Heart right ventricle (tissue), 16 donors: ENCODE data around the gene FCN1. TPM values are rescaled to one million over a fixed set of nuclear protein-coding genes. Genes with fewer than 3 reads are reported as not detected.

Experiments used
- ATAC-seq, 8 donors: fragments of 200-7000 bp; cut with Tn5 transposase; one replicate each; pipeline ENCODE4 v1.9.1; 2020; ENCODE audit warnings: mild to moderate bottlenecking in 8 of 8, moderate library complexity in 8 of 8, moderate number of reproducible peaks in 1 of 8
- DNase-seq, 2 donors: peaks; one replicate each; pipeline ENCODE4 v3.0.0-alpha.2; 2020
- H3K27ac ChIP-seq, 10 donors: fragments of 200-600 bp; sonication (generic) in 2 of 10; one replicate each; pipeline versions ENCODE4 v1.5.0 to v1.8.0; 2020 to 2022; ENCODE audit warnings: mild to moderate bottlenecking in 3 of 10
- H3K27me3 ChIP-seq, 7 donors: fragments of 200-600 bp; one replicate each; pipeline ENCODE4 v1.8.0; 2021 to 2022; ENCODE audit warnings: mild to moderate bottlenecking in 2 of 7
- H3K36me3 ChIP-seq, 9 donors: fragments of 200-600 bp; sonication (generic) in 1 of 9; one replicate each; pipeline versions ENCODE4 v1.5.0 to v1.8.0; 2020 to 2022; ENCODE audit warnings: mild to moderate bottlenecking in 2 of 9
- H3K4me1 ChIP-seq, 9 donors: fragments of 200-600 bp; sonication (generic) in 1 of 9; one replicate each; pipeline versions ENCODE4 v1.5.0 to v1.8.0; 2020 to 2022; ENCODE audit warnings: mild to moderate bottlenecking in 4 of 9
- H3K4me3 ChIP-seq, 10 donors: fragments of 200-600 bp; sonication (generic) in 2 of 10; one replicate each; pipeline versions ENCODE4 v1.5.0 to v1.8.0; 2020 to 2022; ENCODE audit warnings: mild to moderate bottlenecking in 7 of 10, moderate library complexity in 2 of 10
- H3K9me3 ChIP-seq, 11 donors: fragments of 200-600 bp in 10 of 11; sonication (generic) in 2 of 11; one replicate each; pipeline versions ENCODE4 v1.5.0 to v1.8.0; 2013 to 2022; ENCODE audit warnings: mild to moderate bottlenecking in 2 of 11, control low read depth in 1 of 11, moderate library complexity in 1 of 11
- CTCF ChIP-seq, 9 donors: fragments of 200-600 bp; sonication (generic) in 2 of 9; IDR thresholded peaks; one replicate each; pipeline versions ENCODE4 v1.5.0 to v1.8.0; 2021 to 2022; ENCODE audit warnings: antibody characterized with exemption in 9 of 9, mild to moderate bottlenecking in 5 of 9, moderate library complexity in 1 of 9
- WGBS, 2 donors: extraction: QIAGEN DNeasy Blood & Tissue Kit; methylation state at CpG; one replicate each; pipeline ENCODE4 v1.1.7; 2013; ENCODE audit warnings: inconsistent platforms in 1 of 2; 5-methylcytosine and 5-hydroxymethylcytosine counted together
- intact Hi-C, 10 donors: fragments of 100-400 bp; cut with DNase I; formaldehyde crosslinking; loops; one replicate each; pipeline versions ENCODE4 v1.11.1 to v1.14.2; 2022
- long read RNA-seq, 3 donors: library from polyadenylated mRNA; unstranded; transcript quantifications; one replicate each; pipeline ENCODE4 v2.0.0, GENCODE V29; 2020 to 2021
- polyA plus RNA-seq, 2 donors: library from polyadenylated mRNA; stranded (reverse); fragments of 200-250 nt; gene quantifications; one replicate each; pipeline ENCODE4 v1.2.3, GENCODE V29; 2013
- total RNA-seq, 10 donors: library from RNA; stranded (reverse); fragmentation: NEBNext Ultra II Directional in 3 of 10; extraction: Animal tissue kit (Norgen Biotek cat#: 25700) in 3 of 10; gene quantifications; one replicate each; pipeline versions ENCODE4 v1.2.1 to v1.2.4, GENCODE V29; 2021 to 2023
- donor health status: Arrhythmogenic right ventricular cardiomyopathy.
- donor health status: ischemic (EF 13 %, LVEDD 7.1; RV severe dilation, severe dysfunction).
- donor health status: healthy with polysubstance abuse.
- donor health status: DM: no; HTN: yes; CAD: no.
- donor health status: DM: no; HTN: no; CAD: no.
- donor health status: ischemic (EF 25% LVEDD 6.9; RV normal size, moderate dysfunction).
- donor health status: ischemic (EF 25% LVEDD 5.7; RV mildly dilated, moderate dysfunction).
- donor health status: healthy.
- donor health status: DM: yes; HTN: yes; CAD: no.
- donor health status: Ischemic cardiomyopathy.
- donor health status: ischemic (EF 35%, LVEDD 5.7; RV mildly dilated, moderate dysfunction).
- donor health status: nonischemic (EF 11% LVEDD 7.7; RV severe dilation, severe dysfunction).
- donor health status: DM: yes; HTN: yes; CAD: no.
- donor health status: PGD.
- donor health status: ischemic (EF 29% LVEDD 5.4; RV normal size, mild dysfunction).
- donor health status: nonischemic (EF 23%, LVEDD 6.1; RV moderate dilation, normal function).

The FCN1 gene
- 10 to 100 TPM in 1 of 10 donors, 1 to 10 TPM in 8, under 1 TPM in 1; 0.97 to 64.7 (median 2.8) TPM for total RNA-seq
- polyA plus RNA-seq = 1 to 10 TPM; 1.5 to 2.1 TPM
- long read RNA-seq, donor 1, partial matches to known transcripts = 0 of 3 reads
- long read RNA-seq, donor 1, other reads (novel, unspliced or antisense) = 1 of 3 reads
- long read RNA-seq, donor 2, partial matches to known transcripts = 0 of 2 reads
- long read RNA-seq, donor 2, other reads (novel, unspliced or antisense) = 1 of 2 reads
- long read RNA-seq, donor 3, partial matches to known transcripts = 1 of 2 reads
- long read RNA-seq, donor 3, other reads (novel, unspliced or antisense) = 0 of 2 reads

- intact Hi-C loops = no loop called here
- H3K27ac ChIP-seq = peak within 1 kb of the TSS in 1 of 10 donors; percentile 73
- H3K4me1 ChIP-seq = peaks cover 0 to 40% (median 0%) of the 10 kb centered on the region in 9 donors
- peaks cover 0 to 23% (median 11%) of the 10 kb centered on the region in 11 donors for H3K9me3 ChIP-seq
- peaks cover 0 to 39% (median 10%) of the 10 kb centered on the region in 7 donors for H3K27me3 ChIP-seq
- WGBS, 2 donors = 68 to 75% methylated on average over 11 of the region's 11 CpGs
- H3K4me3 ChIP-seq = peak within 1 kb of the TSS in 1 of 10 donors; percentile 49
- no peak for DNase-seq
- H3K36me3 ChIP-seq = peaks cover 0 to 9% (median 0%) of the 10 kb centered on the region in 9 donors
- peak in 1 of 8 donors; percentile 13 for ATAC-seq
- TF ChIP-seq CTCF (IDR thresholded peaks at IDR 0.05) = no peak
Observed at GRCh38 chr9:134917431-134918373, at the start of gene FCN1. Gene FCN1, minus strand, starts transcription at chr9:134917912. Its CDS starts 41 bp downstream, at chr9:134917871.

- Histone ChIP-seq H3K36me3 (no peaks in the 10 kb centered on the region), H3K4me3 (no peak overlapping the region), H3K27ac (no peak overlapping the region), H3K27me3 (peaks cover 7 to 54% (median 32%) of the 10 kb centered on the region in 7 donors), H3K4me1 (peaks cover 0 to 18% (median 9%) of the 10 kb centered on the region in 9 donors), H3K9me3 (no peaks in the 10 kb centered on the region)
- no peak for TF ChIP-seq CTCF (IDR thresholded peaks at IDR 0.05)
- 86 to 88% methylated on average over 23 of the region's 23 CpGs for WGBS, 2 donors
- no peak for DNase-seq
- no peak for ATAC-seq
- intact Hi-C loops = loop anchor here in 1 of 10 donors (10.0 kb wide), 1 partner anchor 192 kb away; no protein-coding TSS in a partner anchor
Observed at GRCh38 chr9:134966697-134967546, 49.2 kb upstream of the FCN1 start.

GRCh38 chr9:134966270-134966669, 48.6 kb upstream of the FCN1 start:
- intact Hi-C loops = loop anchor here in 1 of 10 donors (10.0 kb wide), 1 partner anchor 191 kb away; no protein-coding TSS in a partner anchor
- Histone ChIP-seq H3K4me3 (no peak overlapping the region), H3K27me3 (peaks cover 7 to 54% (median 28%) of the 10 kb centered on the region in 7 donors), H3K36me3 (no peaks in the 10 kb centered on the region), H3K9me3 (no peaks in the 10 kb centered on the region), H3K27ac (no peak overlapping the region), H3K4me1 (peaks cover 3 to 24% (median 11%) of the 10 kb centered on the region in 9 donors)
- ATAC-seq = no peak
- 78 to 91% methylated on average over 12 of the region's 12 CpGs for WGBS, 2 donors
- DNase-seq = no peak
- TF ChIP-seq CTCF (IDR thresholded peaks at IDR 0.05) = no peak
